Astrocyte of the spinal cord (primary cell): ENCODE data around the gene NR1H3.

Experiments used
- DNase-seq: peaks from one replicate; pipeline ENCODE4 v3.0.0; 2011; ENCODE audit warnings: low read depth, low spot score
- H3K4me3 ChIP-seq: 2 replicates; pipeline ENCODE4 v1.5.1; 2011; ENCODE audit warnings: low read depth, mild to moderate bottlenecking, low read length, moderate library complexity
- in situ Hi-C: cut with HindIII; loops from 2 replicates; pipeline ENCODE4 v1.10.0; 2017; ENCODE audit warnings: low sequenced_read_pairs
- TF ChIP-seq, protein P1 (sequence below): IDR thresholded peaks from 2 replicates; pipeline ENCODE4 v1.5.1; 2012; ENCODE audit warnings: low read depth, mild to moderate bottlenecking, low read length, inconsistent platforms

NR1H3 gene

DNA sequence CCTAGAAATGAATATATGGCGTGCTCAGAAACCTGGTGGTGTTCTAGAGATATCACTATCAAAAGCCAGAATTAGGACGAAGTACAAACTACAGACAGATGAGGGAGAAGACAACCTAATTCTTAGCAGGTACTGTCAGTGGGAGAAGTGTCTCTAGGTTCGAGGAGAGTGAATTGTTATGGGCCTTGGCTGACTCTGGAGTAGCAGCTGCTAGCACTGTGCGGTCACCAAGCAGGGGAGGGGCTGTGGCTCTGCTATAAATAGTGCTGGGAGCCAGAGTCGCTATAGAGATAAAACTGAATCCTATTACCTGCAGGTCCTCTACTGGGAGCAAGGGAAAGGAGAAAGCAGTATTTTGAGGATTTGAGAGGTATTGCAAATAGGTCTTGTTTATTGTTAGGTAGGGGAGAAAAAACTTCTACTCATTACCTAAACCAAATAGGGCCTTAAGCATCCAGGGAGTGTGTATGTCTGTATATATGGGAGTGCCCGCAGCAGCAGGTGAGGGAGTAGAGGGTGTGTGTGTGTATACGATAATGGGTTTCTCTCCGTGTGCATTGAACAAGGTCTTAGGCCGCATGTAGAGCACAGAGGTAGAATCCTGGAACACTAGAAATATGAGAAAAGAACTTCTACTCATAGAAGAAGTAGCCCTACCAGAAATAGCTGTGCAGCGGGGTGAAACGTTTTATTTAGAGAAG lies 14.3 kb downstream of the NR1H3 start:
- in situ Hi-C loops: no loop called here
- DNase-seq: no peak
- H3K4me3 ChIP-seq: no peak overlapping the region
- TF ChIP-seq, protein P1, sequence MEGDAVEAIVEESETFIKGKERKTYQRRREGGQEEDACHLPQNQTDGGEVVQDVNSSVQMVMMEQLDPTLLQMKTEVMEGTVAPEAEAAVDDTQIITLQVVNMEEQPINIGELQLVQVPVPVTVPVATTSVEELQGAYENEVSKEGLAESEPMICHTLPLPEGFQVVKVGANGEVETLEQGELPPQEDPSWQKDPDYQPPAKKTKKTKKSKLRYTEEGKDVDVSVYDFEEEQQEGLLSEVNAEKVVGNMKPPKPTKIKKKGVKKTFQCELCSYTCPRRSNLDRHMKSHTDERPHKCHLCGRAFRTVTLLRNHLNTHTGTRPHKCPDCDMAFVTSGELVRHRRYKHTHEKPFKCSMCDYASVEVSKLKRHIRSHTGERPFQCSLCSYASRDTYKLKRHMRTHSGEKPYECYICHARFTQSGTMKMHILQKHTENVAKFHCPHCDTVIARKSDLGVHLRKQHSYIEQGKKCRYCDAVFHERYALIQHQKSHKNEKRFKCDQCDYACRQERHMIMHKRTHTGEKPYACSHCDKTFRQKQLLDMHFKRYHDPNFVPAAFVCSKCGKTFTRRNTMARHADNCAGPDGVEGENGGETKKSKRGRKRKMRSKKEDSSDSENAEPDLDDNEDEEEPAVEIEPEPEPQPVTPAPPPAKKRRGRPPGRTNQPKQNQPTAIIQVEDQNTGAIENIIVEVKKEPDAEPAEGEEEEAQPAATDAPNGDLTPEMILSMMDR: no peak

DNA sequence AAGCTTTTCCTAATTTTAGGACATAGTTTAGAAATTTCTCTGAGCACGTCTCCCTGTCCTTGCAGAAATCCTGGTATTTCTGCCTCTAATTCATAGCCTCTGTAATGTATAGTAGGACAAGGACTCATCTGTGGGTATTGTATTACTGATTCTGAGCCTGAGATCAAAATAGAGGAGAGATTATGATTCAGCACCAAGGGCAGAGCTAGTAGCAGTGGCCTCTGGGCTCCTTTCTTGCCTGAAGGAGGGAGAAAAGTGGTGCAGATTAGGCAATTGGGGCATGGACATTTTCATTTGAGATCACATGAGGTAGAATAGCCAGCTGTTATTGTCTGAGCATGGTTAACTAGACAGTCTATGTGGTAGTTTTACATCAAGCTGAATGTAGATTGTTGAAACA lies 14.9 kb downstream of the NR1H3 start:
- no peak overlapping the region for H3K4me3 ChIP-seq
- TF ChIP-seq, protein P1: no peak
- DNase-seq: no peak
- in situ Hi-C loops: no loop called here

DNA sequence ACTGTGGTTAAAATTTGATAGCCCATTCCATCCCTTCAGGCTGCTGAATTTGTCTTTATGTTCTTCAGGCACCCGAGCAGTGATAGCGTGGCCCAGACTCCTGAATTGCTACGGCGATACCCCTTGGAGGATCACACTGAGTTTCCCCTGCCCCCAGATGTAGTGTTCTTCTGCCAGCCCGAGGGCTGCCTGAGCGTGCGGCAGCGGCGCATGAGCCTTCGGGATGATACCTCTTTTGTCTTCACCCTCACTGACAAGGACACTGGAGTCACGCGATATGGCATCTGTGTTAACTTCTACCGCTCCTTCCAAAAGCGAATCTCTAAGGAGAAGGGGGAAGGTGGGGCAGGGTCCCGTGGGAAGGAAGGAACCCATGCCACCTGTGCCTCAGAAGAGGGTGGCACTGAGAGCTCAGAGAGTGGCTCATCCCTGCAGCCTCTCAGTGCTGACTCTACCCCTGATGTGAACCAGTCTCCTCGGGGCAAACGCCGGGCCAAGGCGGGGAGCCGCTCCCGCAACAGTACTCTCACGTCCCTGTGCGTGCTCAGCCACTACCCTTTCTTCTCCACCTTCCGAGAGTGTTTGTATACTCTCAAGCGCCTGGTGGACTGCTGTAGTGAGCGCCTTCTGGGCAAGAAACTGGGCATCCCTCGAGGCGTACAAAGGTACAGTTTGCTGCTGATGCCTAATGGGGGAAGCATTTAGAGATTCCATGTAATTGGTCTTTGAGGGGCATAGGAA lies 16.9 kb downstream of the NR1H3 start:
- TF ChIP-seq, protein P1: no peak
- DNase-seq: no peak
- H3K4me3 ChIP-seq: no peak overlapping the region
- in situ Hi-C loops: no loop called here

DNA sequence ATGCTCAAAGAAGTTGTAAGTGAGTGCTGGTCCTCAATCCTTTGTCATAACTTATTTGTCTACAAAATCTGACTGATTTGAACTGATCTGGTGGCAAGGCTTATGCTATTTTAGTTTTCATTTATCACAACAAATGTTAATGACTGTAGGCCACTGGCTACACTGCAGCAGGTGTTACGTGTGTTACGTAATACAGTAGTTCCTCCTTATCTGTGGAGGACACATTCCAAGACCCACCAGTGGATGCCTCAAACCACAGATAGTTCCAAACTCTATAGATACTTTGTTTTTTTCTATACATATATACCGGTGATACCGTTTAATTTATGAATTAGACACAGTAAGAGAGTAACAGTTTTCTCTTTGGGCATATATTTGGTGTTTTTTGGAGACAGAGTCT lies 19.1 kb downstream of the NR1H3 start:
- no peak overlapping the region for H3K4me3 ChIP-seq
- TF ChIP-seq, protein P1: no peak
- in situ Hi-C loops: no loop called here
- DNase-seq: no peak

DNA sequence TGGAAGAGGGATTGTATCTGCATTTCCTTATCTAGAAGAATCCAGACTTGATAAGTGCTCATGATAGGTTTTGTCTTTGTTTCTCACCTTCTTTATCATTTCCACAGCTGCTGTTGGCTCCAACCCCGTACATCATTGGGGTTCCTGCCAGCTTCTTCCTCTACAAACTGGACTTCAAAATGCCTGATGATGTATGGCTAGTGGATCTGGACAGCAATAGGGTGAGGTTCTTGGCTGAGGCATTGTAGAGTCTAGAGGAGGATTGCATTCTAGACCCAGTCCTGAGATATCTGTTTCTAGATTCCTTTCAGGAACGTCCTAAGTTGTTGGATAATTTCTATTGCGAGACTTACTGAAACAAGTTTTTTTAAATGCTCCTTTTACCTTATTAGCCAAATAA lies 20.3 kb downstream of the NR1H3 start:
- in situ Hi-C loops: no loop called here

DNA sequence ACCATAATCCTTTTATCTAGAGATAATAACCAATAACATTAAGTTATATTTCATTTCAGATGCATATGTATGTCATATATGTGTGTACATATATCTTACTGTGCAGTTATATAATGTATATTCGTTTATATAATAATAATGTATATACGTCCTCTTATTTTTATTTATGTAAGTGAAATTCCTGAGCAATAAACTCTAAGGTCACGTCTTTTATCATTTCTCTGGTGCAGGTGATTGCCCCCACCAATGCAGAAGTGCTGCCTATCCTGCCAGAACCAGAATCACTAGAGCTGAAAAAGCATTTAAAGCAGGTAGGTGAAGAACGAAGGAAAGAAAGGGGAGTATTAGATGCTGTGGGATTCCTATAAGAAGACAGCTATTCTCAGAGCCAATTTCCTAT lies 21.0 kb downstream of the NR1H3 start:
- H3K4me3 ChIP-seq: no peak overlapping the region
- DNase-seq: no peak
- TF ChIP-seq, protein P1: no peak
- in situ Hi-C loops: no loop called here

More for the DNA sequence above, 20.3 kb downstream of the NR1H3 start:
- TF ChIP-seq, protein P1: no peak
- no peak overlapping the region for H3K4me3 ChIP-seq
- no peak for DNase-seq
